MV-4-11 (cell line): ENCODE data around the gene ARHGEF4.

Experiments
- DNase-seq: peaks from one replicate; lab custom pipeline; 2025; lab: John Stamatoyannopoulos, UW

The ARHGEF4 gene

DNA sequence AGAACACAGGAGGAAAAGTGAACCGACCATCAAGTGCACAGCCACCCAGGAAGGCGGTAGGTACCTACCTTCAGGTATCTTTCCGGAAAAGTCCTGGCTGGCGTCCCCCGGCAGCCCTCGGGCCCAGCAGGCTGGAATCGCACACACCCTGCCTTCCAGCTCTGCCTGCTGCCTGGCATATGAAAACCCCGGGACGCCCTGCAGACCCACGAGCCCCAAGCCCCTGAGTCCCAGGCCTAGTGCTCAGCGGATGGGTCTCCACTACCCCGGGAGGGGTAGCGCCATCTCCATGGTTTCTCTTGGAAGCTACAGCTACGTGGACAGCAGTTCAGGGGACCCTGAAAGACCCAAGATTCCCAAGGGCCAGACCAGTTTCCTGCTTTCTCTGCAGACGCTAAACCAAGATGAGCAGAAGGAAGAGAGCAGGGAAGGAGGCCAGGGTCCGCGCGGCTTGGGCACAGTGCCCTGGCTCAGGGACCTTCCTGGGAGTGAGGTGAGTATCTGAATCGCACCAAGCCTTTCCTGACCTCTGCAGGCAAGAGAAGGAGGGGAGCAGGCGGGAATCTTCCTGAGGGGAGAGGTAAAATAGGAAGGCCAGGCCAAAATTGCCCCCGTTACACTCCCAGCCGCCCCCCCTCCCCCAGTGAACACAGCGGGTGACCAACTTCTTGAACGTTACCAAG lies 80.4 kb downstream of the ARHGEF4 start:
- DNase-seq = no peak

GRCh38 chr2:130918393-130918792 lies 81.7 kb downstream of the ARHGEF4 start:
- no peak for DNase-seq

GRCh38 chr2:130920415-130921163 lies 83.9 kb downstream of the ARHGEF4 start:
- DNase-seq = no peak

- DNase-seq = no peak
Measured at GRCh38 chr2:130921164-130921476, 84.4 kb downstream of the ARHGEF4 start.

DNA sequence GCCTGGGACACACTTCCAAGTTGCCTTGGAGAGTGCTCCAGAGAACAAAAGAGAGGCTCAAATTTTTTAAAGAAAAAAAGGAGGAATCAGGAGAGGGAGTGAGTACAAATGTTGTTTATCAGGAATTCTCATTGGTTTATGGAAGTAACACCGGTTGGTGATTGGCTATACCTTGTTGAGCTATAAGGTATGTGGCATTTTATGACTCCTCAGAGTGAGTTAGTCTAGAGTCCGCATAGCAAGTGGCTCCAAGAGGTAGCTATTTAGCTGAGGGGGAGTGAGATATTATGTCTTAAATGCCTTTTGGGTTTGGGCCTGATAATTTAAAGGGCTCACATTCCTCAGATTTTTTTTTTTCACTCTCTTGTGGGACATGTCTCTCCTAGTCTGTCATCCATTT lies 85.7 kb downstream of the ARHGEF4 start:
- no peak for DNase-seq

- DNase-seq = no peak
Measured at GRCh38 chr2:130928385-130928784, 91.7 kb downstream of the ARHGEF4 start.

DNA sequence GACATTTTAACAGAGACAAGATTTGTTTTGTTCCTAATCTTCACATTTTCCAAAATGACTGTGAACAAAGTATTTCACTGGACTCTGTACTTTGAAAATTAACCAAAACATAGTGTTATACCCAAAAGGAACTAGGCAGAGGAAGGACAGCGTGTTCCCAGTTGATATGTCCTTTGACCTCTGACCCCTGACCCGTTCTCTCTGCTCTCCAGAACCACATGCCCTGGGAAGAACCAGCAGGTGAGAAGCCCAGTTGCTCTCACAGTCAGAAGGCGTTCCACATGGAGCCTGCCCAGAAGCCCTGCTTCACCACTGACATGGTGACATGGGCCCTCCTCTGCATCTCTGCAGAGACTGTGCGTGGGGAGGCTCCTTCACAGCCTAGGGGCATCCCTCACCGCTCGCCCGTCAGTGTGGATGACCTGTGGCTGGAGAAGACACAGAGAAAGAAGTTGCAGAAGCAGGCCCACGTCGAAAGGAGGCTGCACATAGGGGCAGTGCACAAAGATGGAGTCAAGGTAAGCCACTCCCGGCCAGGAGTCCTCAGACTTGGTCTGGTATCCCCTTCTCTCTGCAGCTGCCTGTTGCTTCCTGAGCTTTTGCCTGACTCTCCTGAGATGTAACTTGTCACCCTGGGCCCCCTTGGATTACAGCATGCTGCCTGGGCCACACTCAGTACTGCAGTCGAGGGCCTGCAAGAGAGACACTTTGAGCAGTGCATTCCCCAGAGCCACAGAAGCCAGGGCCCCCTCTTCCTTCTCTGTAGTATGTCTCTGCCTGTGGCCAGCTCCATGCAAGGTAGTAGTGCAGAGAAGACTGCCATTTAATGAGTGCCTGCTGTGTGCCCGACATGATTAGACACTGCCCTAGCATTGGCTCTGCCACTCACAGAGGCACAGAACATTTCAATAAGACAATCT lies 94.3 kb downstream of the ARHGEF4 start:
- DNase-seq = no peak

DNA sequence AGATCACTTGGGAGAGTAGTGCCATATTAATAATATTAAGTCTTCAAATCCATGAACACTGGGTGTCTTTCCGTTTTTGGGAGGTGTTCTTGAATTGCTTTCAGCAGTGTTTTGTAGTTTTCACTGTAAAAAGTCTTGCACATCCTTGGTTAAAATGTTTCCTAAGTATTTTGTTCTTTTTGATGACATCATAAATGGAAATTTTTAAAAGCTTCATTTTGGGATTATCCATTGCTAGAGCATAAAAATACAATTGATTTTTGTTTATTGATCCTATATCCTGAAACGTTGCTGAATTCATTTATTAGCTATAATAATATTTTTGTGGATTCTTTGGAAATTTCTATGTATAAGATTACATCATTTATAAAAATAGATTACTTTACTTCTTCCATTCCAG lies 96.8 kb downstream of the ARHGEF4 start:
- no peak for DNase-seq

GRCh38 chr2:130936451-130936850 lies 99.7 kb downstream of the ARHGEF4 start:
- DNase-seq = no peak

GRCh38 chr2:130947967-130948366 lies 111.3 kb downstream of the ARHGEF4 start:
- DNase-seq = no peak

DNA sequence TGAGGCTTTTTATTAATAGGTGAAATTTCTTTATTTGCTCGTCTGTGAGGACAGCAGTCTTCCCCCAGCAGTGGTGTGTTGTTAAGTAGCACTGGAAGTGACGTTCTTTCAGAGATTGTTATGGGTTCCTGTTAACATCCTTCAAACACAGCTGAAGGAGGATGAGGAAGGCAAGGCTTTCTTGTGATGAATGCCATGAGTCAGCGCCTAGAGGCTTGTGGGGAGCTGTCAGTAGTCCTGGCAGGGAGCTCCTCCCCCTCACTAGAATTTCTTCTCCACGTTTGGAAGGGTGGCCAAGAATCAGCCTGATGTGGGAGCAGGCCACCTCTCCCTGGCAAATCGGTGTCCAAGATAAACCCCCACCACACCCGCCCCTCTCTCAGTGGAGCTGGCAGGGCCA lies 113.2 kb downstream of the ARHGEF4 start:
- DNase-seq = no peak

DNA sequence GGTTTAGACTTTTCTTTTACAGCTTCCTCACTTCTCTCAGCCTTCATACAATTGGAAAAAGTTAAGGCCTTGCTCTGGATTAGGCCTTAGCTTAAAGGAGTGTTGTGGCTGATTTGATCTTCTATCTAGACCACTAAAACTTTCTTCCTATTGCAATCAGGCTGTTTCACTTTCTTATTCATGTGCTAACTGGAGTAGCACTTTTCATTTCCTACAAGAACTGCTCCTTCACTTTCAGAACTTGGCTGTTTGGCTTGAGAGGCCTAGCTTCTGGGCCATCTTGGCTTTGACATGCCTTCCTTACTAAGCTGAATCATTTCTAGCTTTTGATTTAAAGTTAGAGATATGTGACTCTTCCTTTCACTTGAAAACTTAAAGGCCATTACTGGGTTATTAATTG lies 114.3 kb downstream of the ARHGEF4 start:
- DNase-seq = no peak

DNA sequence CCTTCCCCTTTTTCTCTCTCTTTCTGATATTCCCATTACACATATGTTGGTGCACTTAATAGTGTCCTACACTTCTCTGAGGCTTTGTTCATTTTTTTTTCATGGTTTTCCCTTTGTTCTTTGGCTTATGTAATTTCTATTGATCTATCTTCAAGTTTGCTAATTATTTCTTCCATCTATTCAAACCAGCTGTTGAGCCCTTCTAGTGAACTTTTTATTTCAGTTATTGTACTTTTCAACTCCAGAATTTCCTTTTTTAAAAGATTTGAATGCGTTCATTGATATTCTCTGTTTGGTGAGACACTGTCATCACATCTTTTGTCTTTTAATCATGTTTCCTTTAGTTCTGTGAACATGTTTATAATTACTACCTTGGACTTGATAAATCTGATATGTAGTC lies 118.2 kb downstream of the ARHGEF4 start:
- no peak for DNase-seq

DNA sequence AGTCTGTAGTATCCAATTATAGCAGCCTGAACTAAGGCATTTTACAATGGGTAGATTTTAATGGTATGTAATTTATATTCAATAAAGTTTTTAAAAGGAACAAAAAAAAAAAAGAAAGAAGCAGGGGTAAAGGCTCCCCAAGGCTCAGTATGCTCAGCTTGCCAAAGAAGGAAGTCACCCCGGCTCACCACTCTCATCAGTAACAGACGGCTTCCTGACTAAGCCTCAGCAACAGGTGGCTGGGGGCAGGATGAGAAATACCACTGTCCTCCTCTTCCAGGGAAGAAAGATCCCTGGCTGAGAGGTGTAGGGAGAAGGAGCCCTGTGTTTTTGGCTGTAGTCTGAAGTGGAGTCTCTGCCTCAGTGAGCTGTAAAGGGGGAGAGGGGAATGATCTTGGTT lies 121.2 kb downstream of the ARHGEF4 start:
- DNase-seq = no peak

- no peak for DNase-seq
Measured at GRCh38 chr2:130963196-130963848, 126.6 kb downstream of the ARHGEF4 start.

DNA sequence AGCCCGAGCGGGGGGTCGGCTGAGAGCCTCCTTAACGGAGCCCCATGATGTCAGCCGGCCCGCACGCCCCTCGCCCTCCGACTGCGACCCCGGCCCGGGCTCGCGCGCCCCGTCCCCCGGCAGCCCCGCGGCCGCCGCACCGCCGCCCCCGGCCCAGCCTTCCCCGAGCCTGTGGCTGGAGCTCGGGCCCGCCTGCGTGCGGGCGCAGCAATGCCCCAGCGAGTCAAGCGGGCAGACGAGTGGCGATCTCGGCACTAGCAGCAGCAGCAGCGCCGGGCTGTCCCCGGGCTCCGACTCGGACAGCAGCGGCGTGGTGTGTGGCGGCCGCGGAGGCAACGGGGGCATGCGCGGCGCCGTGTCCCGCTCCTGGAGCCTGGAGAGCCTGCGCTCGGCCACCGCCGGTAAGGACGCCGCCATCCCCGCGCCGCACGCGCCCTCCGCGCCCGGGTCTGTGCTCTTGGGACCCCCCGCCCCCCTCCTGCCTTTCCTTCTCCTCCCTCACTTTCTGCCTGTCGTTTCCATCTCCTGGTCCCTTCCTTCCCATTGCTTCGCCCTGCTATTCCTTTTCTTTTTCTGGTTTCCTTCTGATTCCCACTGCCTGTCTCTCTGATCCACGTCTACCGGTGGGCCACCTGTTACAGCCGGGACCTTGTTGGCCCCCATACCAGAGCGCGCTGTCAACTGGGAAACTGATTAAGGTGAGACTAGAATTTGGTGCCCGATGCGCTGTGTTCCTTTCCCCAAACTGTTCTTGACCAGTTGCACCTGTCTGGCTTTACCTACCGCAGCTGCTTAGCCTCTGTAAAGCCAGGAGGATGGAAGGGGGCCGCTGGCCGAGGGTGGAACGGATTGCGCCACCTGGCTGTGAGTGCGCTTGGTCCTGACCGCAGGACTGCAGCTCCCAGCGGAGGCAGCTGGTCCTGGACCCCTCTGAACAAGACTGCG lies 127.4 kb downstream of the ARHGEF4 start:
- DNase-seq = no peak

DNA sequence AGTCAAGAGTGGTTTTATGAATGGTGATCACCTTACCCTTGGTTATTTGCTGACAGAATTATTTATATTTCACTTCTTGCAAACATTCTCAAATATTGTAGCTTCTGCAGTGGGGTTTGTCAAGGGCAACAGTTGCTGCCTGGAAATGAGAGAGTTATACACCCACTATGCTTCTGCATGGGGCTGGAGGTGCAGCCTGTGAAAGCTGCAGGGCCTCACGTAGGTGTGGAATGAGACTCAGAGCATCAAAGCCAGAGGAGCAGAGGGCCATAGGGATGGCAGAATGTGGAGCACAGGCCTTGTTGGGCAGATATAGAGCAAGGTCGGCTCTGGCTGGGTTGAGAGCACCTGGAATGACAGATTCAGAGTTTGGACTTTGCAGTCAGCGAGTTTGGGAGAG lies 128.2 kb downstream of the ARHGEF4 start:
- no peak for DNase-seq

DNA sequence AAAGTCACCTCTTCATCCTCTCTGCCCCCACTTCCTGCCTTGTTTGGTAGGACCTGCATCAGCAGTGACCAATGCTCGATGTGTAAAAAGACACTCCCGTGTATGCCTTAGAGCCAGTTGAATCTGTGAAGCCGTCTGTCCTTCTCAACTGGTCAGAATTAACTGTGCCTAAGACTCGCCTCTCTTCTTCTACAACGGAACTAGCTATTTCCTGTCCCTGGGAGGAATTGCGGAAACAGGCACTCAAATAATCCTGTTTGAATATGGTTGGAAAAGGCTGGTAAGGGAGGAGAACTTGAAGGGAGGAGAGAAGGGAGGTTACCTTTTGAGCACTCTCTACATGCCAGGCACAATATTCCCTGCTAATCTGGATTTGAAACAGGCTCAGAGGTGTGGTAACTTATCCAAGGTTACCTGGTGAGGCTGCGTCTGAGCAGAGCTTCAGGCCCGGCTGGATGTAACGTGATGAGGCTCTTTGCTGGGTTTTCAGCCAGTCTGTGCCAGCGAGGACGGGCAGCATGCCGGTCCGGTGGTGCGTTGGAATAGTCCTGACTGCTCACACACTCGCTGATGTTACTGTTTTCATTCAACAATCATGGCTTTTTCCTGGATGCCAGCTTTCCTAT lies 129.5 kb downstream of the ARHGEF4 start:
- DNase-seq = no peak

GRCh38 chr2:130966775-130967490 lies 130.2 kb downstream of the ARHGEF4 start:
- DNase-seq = no peak

- no peak for DNase-seq
Measured at GRCh38 chr2:130972410-130972809, 135.7 kb downstream of the ARHGEF4 start.
